ENCODE measurements around the gene ESR1. TPM values are rescaled to one million over a fixed set of nuclear protein-coding genes. Genes with fewer than 3 reads are reported as not detected.

Gene ESR1
- total RNA-seq, 2 donors from 2014 or later = 4.9 TPM

- Histone ChIP-seq H3K27ac (peak overlapping the region; percentile 11 to 26), H3K4me1 (ENCODE audit: control insufficient read depth in 1 of 2, low read depth in 2 of 2) (peaks cover 7 to 27% of the 10 kb centered on the region in 2 donors), H3K27me3 (replicated peaks; ENCODE audit: insufficient read depth) (no peaks in the 10 kb centered on the region), H3K36me3 (no peaks in the 10 kb centered on the region), H3K4me3 (no peak overlapping the region), H3K9me3 (no peaks in the 10 kb centered on the region)
- ATAC-seq (ENCODE audit: insufficient number of reproducible peaks, low FRiP score, low read depth) (peak; percentile 65), DNase-seq (ENCODE audit: low spot score) (peak; percentile 40)
- TF ChIP-seq CTCF (IDR thresholded peaks at IDR 0.05) = no peak
Measured at GRCh38 chr6:152089992-152090391, 282.5 kb downstream of the ESR1 start.

- Histone ChIP-seq H3K9me3 (no peaks in the 10 kb centered on the region), H3K4me3 (no peak overlapping the region), H3K4me1 (ENCODE audit: control insufficient read depth in 1 of 2, low read depth in 2 of 2) (peaks cover 13 to 39% of the 10 kb centered on the region in 2 donors), H3K27me3 (replicated peaks; ENCODE audit: insufficient read depth) (no peaks in the 10 kb centered on the region), H3K27ac (no peak overlapping the region), H3K36me3 (no peaks in the 10 kb centered on the region)
- no peak for DNase-seq (ENCODE audit: low spot score)
- TF ChIP-seq CTCF (IDR thresholded peaks at IDR 0.05) = no peak
- ATAC-seq (ENCODE audit: insufficient number of reproducible peaks, low FRiP score, low read depth) = no peak
Measured at GRCh38 chr6:152091201-152091600, 283.7 kb downstream of the ESR1 start.

GRCh38 chr6:152091851-152092341 is 284.4 kb downstream of the ESR1 start:
- Histone ChIP-seq H3K4me3 (no peak overlapping the region), H3K27ac (no peak overlapping the region), H3K9me3 (no peaks in the 10 kb centered on the region), H3K27me3 (replicated peaks; ENCODE audit: insufficient read depth) (no peaks in the 10 kb centered on the region), H3K36me3 (no peaks in the 10 kb centered on the region), H3K4me1 (ENCODE audit: control insufficient read depth in 1 of 2, low read depth in 2 of 2) (peaks cover 16 to 46% of the 10 kb centered on the region in 2 donors)
- DNase-seq (ENCODE audit: low spot score) = no peak
- no peak for ATAC-seq (ENCODE audit: insufficient number of reproducible peaks, low FRiP score, low read depth)
- no peak for TF ChIP-seq CTCF (IDR thresholded peaks at IDR 0.05)

GRCh38 chr6:152093711-152094110 is 286.2 kb downstream of the ESR1 start:
- Histone ChIP-seq H3K36me3 (no peaks in the 10 kb centered on the region), H3K27ac (no peak overlapping the region), H3K27me3 (replicated peaks; ENCODE audit: insufficient read depth) (no peaks in the 10 kb centered on the region), H3K9me3 (no peaks in the 10 kb centered on the region), H3K4me3 (no peak overlapping the region), H3K4me1 (ENCODE audit: control insufficient read depth in 1 of 2, low read depth in 2 of 2) (peaks cover 25 to 58% of the 10 kb centered on the region in 2 donors)
- TF ChIP-seq CTCF (IDR thresholded peaks at IDR 0.05) = no peak
- ATAC-seq (ENCODE audit: insufficient number of reproducible peaks, low FRiP score, low read depth) = no peak
- no peak for DNase-seq (ENCODE audit: low spot score)

GRCh38 chr6:152094276-152094675 is 286.8 kb downstream of the ESR1 start:
- peak overlapping the region; percentile 60 to 70 for H3K27ac ChIP-seq
- ATAC-seq (ENCODE audit: insufficient number of reproducible peaks, low FRiP score, low read depth) (no peak), DNase-seq (ENCODE audit: low spot score) (no peak)
- peaks cover 25 to 58% of the 10 kb centered on the region in 2 donors for H3K4me1 ChIP-seq (ENCODE audit: control insufficient read depth in 1 of 2, low read depth in 2 of 2)
- no peaks in the 10 kb centered on the region for H3K27me3 ChIP-seq (replicated peaks; ENCODE audit: insufficient read depth)
- H3K36me3 ChIP-seq = no peaks in the 10 kb centered on the region
- H3K4me3 ChIP-seq = no peak overlapping the region
- TF ChIP-seq CTCF (IDR thresholded peaks at IDR 0.05) = no peak
- H3K9me3 ChIP-seq = no peaks in the 10 kb centered on the region
